Activated effector memory CD4-positive, alpha-beta T cell treated with Interleukin-2 at 50 U/mL for 16 hours (primary cell): ENCODE results near the gene ITIH4.

Source experiments
- DNase-seq: peaks from one replicate; pipeline ENCODE4 v3.0.0-alpha.2; 2020

Gene ITIH4

GRCh38 chr3:52830535-52831258, at the start of gene ITIH4:
Gene ITIH4 (minus strand): TSS chr3:52830672. CDS start chr3:52830642, 30 bp downstream.
- no peak for DNase-seq

- DNase-seq, result no peak
These were observed 49.6 kb upstream of the ITIH4 start for GRCh38 chr3:52880047-52880446.

- DNase-seq, result no peak
These were observed 49.1 kb upstream of the ITIH4 start for GRCh38 chr3:52879581-52879980.

- no peak for DNase-seq
These were observed 48.6 kb upstream of the ITIH4 start for GRCh38 chr3:52879090-52879489.

GRCh38 chr3:52877085-52877484, 46.6 kb upstream of the ITIH4 start:
- DNase-seq, result no peak

GRCh38 chr3:52874864-52875587, 44.6 kb upstream of the ITIH4 start:
- no peak for DNase-seq

- DNase-seq, result no peak
These were observed 43.8 kb upstream of the ITIH4 start for GRCh38 chr3:52874160-52874701.

- no peak for DNase-seq
These were observed 43.1 kb upstream of the ITIH4 start for GRCh38 chr3:52873433-52874159.

GRCh38 chr3:52872245-52872644, 41.8 kb upstream of the ITIH4 start:
- DNase-seq, result no peak

GRCh38 chr3:52871761-52872160, 41.3 kb upstream of the ITIH4 start:
- DNase-seq, result no peak

- DNase-seq, result no peak
These were observed 40.0 kb upstream of the ITIH4 start for GRCh38 chr3:52870471-52870870.

- DNase-seq, result no peak
These were observed 36.0 kb upstream of the ITIH4 start for GRCh38 chr3:52866427-52866826.

GRCh38 chr3:52865994-52866393, 35.5 kb upstream of the ITIH4 start:
- no peak for DNase-seq

GRCh38 chr3:52860424-52860768, 29.9 kb upstream of the ITIH4 start:
- no peak for DNase-seq

GRCh38 chr3:52859686-52860423, 29.4 kb upstream of the ITIH4 start:
- DNase-seq, result no peak

GRCh38 chr3:52857864-52858263, 27.4 kb upstream of the ITIH4 start:
- DNase-seq, result no peak

- no peak for DNase-seq
These were observed 26.7 kb upstream of the ITIH4 start for GRCh38 chr3:52857133-52857532.

- DNase-seq, result no peak
These were observed 26.2 kb upstream of the ITIH4 start for GRCh38 chr3:52856666-52857065.

GRCh38 chr3:52854013-52854412, 23.5 kb upstream of the ITIH4 start:
- no peak for DNase-seq

- no peak for DNase-seq
These were observed 21.9 kb upstream of the ITIH4 start for GRCh38 chr3:52852419-52852818.

- no peak for DNase-seq
These were observed 20.9 kb upstream of the ITIH4 start for GRCh38 chr3:52851348-52851747.

- no peak for DNase-seq
These were observed 19.2 kb upstream of the ITIH4 start for GRCh38 chr3:52849656-52850055.

GRCh38 chr3:52848617-52849016, 18.1 kb upstream of the ITIH4 start:
- DNase-seq, result no peak
